Stimulated activated CD4-positive, alpha-beta T cell treated with anti-CD3 and anti-CD28 coated beads, Interleukin-15, amount 100 ng/mL, for 48 hours (primary cell): ENCODE results near the gene PPARA.
"Not testable (repeated sequence)": the region's sequence is repeated elsewhere in the genome, so short reads cannot be mapped to it uniquely, and the experiment has no call there.

Experiments used
- DNase-seq, 2 donors: peaks; one replicate each; pipeline ENCODE4 v3.0.0-alpha.2; 2020; ENCODE audit warnings: low read depth in 2 of 2

PPARA gene

GRCh38 chr22:46172522-46173110, 22.3 kb downstream of the PPARA start:
- DNase-seq = no peak

DNA sequence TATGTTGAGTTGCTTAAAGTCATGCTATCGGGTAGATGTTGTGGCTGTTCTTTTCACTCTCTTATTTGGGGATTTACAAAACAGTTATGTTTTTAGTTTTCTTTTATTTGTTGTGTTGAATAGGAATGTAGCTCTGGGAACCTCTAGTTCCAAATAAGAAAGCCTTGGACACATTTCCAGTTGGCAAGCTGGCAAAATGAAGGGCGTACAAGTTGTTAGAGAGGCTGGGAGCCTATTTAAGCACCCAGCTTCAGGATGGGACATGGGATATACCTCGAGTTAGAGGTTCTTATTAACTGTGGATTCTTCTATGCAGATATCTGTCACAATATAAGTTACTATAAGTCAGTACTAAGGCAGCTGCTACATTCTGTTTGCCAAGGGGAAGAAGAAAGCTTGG, 22.8 kb downstream of the PPARA start:
- no peak for DNase-seq

DNA sequence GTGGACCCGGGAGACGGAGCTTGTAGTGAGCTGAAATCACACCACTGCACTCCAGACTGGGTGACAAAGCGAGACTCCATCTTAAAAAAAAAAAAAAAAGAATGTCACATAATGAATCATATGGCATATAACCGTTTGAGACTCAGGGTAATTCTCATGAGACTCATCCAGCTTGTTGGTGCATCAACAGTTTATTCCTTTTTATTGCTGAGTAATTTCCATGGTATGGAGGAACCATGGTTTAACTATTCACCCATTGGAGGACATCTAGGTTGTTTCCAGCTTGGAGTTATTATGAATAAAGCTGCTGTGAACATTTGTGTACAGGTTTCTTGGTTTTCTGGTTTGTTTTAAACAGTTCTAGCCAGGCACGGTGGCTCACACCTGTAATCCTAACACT, 25.3 kb downstream of the PPARA start:
- no peak for DNase-seq

DNA sequence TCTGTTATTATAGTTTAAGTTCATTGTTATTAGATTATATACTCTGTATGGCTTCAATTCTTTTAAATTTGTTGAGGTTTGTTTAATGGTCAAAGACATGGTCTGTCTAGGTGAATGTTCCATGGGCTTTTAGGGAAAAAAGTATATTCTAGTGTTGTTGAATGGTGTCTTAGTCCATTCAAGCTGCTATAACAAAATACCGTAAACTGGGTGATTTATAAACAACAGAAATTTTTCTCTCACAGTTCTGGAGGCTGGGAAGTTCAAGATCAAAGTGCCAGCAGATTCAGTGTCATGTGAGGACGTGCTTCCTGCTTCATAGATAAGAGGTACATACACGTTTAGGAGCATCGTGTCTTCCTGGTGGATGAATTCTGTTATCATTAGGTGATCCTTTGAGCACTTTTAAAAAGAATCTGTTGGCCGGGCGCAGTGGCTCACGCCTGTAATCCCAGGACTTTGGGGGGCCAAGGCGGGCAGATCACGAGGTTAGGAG, 26.2 kb downstream of the PPARA start:
- no peak for DNase-seq

DNA sequence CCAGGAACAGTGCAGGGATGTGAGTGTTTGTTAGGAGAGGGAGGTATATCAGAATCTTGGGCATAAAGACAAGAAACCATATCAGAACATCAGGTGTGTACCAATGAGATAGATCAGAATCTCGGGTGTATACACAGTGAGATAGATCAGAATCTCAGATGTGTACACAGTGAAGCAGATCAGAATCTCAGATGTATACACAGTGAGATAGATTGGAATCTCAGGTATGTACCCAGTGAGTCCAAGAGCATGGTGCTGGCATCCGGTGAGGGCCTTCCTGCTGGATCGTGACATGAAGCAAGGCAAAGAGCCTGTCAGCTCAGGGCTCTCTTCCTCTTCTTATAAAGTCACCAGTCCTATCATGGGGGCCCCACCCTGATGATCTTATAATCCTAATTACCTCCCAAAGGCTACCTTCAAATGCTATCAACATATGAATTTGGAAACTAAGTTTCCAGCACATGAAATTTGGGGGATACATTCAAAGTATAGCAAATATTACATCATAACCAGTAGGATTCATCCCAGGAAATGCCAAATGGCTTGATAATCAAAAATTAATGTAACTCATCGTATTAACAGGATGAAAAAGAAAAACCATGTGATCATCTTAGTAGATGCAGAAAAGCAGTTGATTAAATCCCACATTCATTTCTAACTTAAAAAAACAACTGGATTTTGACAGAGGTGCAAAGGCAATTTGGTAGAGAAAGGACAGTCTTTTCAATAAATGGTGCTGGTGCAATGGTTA, 28.6 kb downstream of the PPARA start:
- DNase-seq = no peak

DNA sequence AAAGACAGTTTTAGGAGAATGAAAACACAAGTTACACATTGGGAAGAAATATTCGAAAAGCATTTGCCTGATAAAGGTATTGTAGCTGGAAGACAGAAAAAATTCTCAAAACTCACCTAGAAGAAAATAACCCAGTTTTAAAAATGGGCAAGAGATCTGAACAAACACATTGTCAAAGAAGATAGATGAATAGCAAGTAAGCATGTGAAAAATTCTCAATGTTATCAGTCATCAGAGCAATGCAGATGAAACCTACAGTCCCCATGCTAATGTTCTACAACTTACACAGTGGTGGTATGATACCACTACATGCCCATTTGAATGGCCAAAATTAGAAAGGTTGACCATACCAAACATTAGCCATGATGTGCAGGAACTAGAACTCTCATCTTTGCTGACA, 29.4 kb downstream of the PPARA start:
- no peak for DNase-seq

- no peak for DNase-seq
These were observed 30.2 kb downstream of the PPARA start for GRCh38 chr22:46180370-46181137.

DNA sequence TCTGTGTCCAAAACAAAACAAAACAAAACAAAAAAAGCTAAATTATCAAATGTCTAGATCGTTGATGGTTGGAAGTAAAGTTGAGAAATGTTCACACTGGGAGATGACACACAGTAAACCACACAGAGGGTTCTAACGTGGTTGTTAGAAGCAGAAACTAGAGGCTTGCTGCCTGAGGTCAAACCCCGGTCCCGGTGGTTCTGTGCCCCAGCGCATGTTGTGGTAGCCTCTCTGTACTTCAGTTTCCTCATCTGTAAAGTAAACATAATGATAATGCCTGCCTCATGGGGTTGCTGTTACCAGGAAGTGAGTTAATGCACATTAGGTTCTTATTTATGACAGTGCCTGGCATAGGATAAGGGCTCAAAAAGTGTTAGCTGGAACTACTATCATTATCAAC, 33.4 kb downstream of the PPARA start:
- DNase-seq = no peak

DNA sequence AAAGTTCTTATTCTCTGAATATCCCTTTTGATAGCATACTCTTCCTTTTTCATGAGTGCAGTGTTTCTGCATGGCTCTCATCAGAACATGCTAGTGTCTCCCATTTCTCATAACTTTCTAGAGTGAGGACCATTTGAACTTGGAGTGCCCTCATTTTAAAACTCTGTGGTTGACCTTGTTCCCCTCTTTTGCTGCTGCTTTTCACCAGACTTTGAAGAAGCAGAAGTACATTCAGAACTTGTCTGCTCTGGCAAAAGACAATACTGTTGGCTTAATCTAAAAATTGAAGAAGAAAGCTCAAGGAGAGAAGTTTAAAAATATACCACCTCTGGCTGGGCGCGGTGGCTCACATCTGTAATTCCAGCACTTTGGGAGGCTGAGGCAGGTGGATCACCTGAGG, 35.0 kb downstream of the PPARA start:
- DNase-seq = no peak

DNA sequence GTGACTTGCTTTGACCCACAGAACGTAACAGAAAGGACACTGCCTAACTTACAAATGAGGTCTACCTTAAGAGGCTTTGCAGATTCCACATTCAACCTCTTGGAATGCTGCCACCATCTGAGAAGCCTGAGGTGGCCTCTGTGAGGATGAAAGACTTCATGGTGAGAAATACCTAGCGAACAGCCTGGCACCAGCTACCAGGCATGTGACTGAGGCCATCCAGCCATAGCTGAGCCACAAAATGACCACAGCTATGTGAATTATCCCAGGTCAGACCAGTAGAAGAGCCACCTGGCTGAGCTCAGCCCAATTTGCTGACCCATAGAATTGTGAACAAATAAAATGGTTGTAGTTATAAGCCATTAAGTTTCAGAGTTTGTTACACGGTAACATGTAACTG, 37.5 kb downstream of the PPARA start:
- DNase-seq = no peak

GRCh38 chr22:46192210-46192993, 42.1 kb downstream of the PPARA start:
- no peak for DNase-seq

DNA sequence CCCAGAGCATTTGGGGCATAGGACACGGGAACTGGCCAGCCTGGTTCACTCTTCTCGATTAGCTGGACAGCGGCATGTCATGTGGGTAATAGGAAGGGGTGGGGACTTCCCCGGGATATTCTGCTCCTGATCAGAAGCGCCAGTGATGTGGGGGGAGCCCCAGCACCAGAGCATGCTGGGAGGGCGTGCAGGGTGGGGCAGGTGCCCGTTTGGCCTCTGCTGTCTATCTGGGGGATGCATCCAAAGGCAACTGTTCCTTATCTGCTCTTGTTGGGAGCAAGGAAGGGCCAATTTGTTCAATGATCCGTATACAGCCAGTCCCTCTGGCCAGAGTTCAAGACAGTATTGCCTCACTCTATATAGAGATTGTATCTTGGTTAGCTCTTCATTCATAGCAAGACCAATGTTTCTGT, 43.6 kb downstream of the PPARA start:
- DNase-seq = no peak

GRCh38 chr22:46195487-46196165, 45.3 kb downstream of the PPARA start:
- no peak for DNase-seq

DNA sequence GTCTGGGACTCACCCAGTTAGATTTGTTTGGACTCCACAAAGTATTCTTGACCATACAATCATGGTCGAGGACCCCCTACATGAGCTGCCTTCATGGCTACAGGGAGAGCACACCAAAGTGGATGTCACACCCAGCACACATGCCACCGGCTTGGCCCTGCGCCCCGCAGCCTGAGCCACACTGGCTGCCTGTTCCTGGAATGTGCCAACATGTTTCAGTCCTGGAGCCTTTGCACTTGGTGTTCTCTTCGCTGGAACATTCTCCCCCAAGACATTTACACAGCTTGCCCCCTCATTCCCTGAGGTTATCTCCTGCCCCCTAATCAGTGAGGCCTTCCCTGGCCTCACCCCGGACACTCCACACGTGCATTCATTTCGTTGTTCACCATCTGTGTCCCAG, 46.0 kb downstream of the PPARA start:
- DNase-seq = no peak

DNA sequence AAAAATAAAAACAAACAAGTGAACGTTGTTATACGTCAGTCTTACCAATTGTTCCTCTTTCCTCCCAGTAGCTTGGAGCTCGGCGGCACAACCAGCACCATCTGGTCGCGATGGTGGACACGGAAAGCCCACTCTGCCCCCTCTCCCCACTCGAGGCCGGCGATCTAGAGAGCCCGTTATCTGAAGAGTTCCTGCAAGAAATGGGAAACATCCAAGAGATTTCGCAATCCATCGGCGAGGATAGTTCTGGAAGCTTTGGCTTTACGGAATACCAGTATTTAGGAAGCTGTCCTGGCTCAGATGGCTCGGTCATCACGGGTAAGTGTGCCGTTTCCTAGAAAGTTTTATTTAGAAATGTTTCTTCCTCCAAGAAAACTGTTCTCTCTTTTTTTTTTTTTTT, 47.9 kb downstream of the PPARA start:
- no peak for DNase-seq

GRCh38 chr22:46198806-46199205, 48.5 kb downstream of the PPARA start:
- DNase-seq = not testable (repeated sequence)

GRCh38 chr22:46201059-46201757, 50.9 kb downstream of the PPARA start:
- no peak for DNase-seq

- no peak for DNase-seq
These were observed 52.7 kb downstream of the PPARA start for GRCh38 chr22:46202897-46203600.

DNA sequence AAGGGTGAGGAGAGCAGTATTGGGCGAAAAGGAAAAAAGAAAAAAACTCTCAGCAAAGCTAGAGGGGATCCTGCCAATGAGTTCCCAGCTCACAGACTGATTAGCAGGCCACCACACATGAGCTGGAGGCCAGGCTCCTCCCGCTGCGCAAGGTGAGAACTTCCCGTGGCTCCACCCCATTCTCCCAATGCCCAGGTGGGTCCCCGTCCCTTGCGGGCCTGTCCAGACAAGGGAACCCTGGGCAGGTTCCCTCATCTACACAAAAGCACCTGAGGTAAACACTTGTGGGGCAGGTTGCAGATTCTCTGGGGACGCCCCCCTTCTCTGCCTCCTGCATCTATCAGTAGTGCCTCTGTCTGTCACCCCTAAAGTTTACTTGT, 53.3 kb downstream of the PPARA start:
- DNase-seq = no peak

DNA sequence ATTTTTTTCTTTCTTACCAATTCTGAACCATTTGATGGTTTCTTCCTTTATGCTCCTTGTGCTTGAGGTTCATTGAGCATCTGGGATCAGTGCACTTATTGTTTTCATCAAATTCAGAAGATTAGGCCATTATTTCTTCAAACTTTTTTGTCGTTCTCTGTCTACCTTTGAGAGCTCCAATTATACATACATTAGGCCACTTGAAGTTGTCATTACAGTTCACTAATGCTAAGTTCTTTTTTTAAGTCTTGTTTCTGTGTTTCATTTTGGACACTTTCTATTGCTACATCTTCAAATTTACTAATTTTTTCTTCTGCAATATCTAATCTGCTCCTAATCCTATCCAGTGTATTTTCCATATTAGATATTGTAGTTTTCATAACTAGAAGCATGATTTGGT, 58.9 kb downstream of the PPARA start:
- DNase-seq = no peak
